ENCODE data around the gene MAST1. TPM values are rescaled to one million over a fixed set of nuclear protein-coding genes. Genes with fewer than 3 reads are reported as not detected.

MAST1 gene
- total RNA-seq, 4 donors from 2014 or later: 5.9 to 20.8 (median 10.3) TPM

- intact Hi-C loops (cut with DNase I; ENCODE audit: low total_unique reads): no loop called here
- no peak for DNase-seq (ENCODE audit: low spot score in 2 of 2)
- H3K4me3 ChIP-seq (ENCODE audit: low read depth, poor library complexity, severe bottlenecking): no peak overlapping the region
- TF ChIP-seq POLR2A (IDR thresholded peaks at IDR 0.05): no peak
- TF ChIP-seq, protein P1, sequence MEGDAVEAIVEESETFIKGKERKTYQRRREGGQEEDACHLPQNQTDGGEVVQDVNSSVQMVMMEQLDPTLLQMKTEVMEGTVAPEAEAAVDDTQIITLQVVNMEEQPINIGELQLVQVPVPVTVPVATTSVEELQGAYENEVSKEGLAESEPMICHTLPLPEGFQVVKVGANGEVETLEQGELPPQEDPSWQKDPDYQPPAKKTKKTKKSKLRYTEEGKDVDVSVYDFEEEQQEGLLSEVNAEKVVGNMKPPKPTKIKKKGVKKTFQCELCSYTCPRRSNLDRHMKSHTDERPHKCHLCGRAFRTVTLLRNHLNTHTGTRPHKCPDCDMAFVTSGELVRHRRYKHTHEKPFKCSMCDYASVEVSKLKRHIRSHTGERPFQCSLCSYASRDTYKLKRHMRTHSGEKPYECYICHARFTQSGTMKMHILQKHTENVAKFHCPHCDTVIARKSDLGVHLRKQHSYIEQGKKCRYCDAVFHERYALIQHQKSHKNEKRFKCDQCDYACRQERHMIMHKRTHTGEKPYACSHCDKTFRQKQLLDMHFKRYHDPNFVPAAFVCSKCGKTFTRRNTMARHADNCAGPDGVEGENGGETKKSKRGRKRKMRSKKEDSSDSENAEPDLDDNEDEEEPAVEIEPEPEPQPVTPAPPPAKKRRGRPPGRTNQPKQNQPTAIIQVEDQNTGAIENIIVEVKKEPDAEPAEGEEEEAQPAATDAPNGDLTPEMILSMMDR (IDR thresholded peaks at IDR 0.05): no peak
- WGBS, 2 donors: 77 to 80% methylated on average over 12 to 18 of the region's 19 CpGs
Measured at GRCh38 chr19:12865746-12866415, 27.6 kb downstream of the MAST1 start.

DNA sequence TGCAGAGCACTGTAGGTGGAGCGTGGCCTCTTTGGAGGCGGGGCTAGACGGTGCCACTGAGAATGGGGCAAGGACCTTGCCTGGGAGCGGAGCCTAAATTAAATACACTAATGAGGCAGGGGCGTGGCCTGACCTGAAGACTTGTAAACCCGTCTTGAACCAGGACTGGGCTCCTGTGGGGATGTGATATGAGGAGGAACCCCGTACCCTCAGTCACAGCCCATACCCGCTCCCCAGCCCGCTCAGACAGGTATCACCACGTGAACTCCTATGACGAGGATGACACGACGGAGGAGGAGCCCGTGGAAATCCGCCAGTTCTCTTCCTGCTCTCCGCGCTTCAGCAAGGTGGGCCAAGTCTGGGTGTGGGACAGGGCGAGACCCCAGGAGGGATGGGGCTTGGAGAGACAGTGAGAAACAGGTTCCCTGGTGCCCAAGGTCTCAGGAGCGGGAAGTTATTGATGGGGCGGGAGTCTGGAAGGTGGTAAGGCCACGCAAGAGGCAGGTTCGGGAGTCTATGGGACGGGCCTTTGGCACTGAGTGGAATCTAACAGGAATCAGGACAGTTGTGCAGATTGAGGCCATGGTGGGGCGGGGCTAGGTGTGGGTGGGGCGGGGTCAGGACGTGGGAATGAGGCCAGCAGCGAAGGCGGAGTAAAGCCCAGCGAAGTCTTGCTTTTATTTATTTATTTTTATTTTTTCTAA is 28.3 kb downstream of the MAST1 start:
- DNase-seq (ENCODE audit: low spot score in 2 of 2): no peak

DNA sequence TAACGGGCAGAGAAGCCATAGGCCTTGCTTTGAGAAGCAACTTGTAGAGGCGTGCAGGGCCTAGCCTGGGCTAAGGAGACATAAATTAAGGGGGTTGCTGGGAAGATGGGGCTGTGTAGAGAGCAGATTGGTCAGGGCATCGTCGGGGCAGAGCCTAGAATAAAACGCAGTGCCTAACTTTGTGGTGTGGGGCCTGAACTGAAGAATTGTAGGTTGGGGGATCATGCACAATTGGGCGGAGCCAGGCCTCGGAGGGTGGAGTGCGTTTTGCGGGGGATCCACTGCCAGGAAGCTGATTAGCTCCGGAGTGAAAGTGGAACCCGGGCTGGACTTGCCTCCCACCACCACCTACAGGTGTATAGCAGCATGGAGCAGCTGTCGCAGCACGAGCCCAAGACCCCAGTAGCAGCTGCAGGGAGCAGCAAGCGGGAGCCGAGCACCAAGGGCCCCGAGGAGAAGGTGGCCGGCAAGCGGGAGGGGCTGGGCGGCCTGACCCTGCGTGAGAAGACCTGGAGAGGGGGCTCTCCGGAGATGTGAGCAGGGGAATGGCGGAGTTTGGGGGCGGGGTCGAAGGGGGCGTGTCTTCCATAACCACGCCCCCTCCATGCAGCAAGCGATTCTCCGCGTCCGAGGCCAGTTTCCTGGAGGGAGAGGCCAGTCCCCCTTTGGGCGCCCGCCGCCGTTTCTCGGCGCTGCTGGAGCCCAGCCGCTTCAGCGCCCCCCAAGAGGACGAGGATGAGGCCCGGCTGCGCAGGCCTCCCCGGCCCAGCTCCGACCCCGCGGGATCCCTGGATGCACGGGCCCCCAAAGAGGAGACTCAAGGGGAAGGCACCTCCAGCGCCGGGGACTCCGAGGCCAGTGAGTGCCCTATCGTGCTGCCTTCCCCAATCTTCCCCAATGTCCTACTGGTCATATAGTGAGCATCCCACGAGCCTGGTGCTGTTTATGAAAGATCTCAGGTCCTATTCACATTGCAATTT is 29.1 kb downstream of the MAST1 start:
- DNase-seq (ENCODE audit: low spot score in 2 of 2): no peak
- intact Hi-C loops (cut with DNase I; ENCODE audit: low total_unique reads): no loop called here
- 6 to 9% methylated on average over 38 to 39 of the region's 51 CpGs for WGBS, 2 donors
- H3K4me3 ChIP-seq (ENCODE audit: low read depth, poor library complexity, severe bottlenecking): peak overlapping the region; percentile 18
- TF ChIP-seq, protein P1 (IDR thresholded peaks at IDR 0.05): no peak
- TF ChIP-seq POLR2A (IDR thresholded peaks at IDR 0.05): no peak

More for the DNA sequence above, 28.3 kb downstream of the MAST1 start:
- intact Hi-C loops (cut with DNase I; ENCODE audit: low total_unique reads): no loop called here
- H3K4me3 ChIP-seq (ENCODE audit: low read depth, poor library complexity, severe bottlenecking): no peak overlapping the region
- TF ChIP-seq POLR2A (IDR thresholded peaks at IDR 0.05): no peak
- TF ChIP-seq, protein P1 (IDR thresholded peaks at IDR 0.05): no peak
- 67 to 69% methylated on average over 26 to 29 of the region's 29 CpGs for WGBS, 2 donors

DNA sequence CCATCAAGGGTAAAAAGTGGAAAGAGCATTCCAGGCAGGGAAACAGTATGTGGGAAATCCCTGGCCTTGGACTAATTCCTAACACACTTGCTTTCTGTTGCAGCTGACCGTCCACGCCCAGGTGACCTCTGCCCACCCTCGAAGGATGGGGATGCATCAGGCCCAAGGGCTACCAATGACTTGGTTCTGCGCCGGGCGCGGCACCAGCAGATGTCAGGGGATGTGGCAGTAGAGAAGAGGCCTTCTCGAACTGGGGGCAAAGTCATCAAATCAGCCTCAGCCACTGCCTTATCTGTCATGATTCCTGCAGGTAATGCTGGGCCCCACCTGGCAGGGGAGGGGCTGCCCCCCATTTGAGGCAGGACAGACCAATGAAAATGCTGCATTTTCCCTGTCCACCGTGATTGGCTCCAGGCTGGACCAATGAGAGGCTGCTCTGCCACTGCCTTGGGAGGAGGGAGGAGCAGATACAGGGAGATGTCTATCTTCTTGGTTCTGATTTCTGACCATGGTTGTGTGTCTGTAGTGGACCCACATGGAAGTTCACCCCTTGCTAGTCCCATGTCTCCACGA is 30.3 kb downstream of the MAST1 start:
- TF ChIP-seq POLR2A (IDR thresholded peaks at IDR 0.05): no peak
- TF ChIP-seq, protein P1 (IDR thresholded peaks at IDR 0.05): no peak
- intact Hi-C loops (cut with DNase I; ENCODE audit: low total_unique reads): no loop called here
- no peak for DNase-seq (ENCODE audit: low spot score in 2 of 2)
- no peak overlapping the region for H3K4me3 ChIP-seq (ENCODE audit: low read depth, poor library complexity, severe bottlenecking)
- WGBS, 2 donors: 96% methylated on average over 10 of the region's 10 CpGs

DNA sequence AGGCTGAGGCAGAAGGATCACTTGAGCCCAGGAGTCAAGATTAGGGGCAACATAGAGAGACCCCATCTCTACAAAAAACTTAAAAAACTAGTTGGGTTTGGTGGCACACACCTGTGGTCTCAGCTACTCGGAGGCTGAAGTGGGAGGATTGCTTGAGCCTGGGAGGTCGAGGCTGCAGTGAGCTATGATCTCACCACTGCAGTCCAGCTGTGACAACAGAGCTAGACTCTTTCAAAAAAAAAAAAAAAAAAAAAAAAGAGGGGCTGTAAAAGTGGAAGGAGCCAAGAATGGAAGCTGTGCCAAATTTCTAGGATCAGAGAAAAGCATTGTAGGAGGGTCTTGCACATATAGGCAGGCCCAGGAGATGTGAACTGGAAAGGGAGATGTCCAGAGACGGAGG is 33.4 kb downstream of the MAST1 start:
- DNase-seq (ENCODE audit: low spot score in 2 of 2): no peak
- intact Hi-C loops (cut with DNase I; ENCODE audit: low total_unique reads): no loop called here
- WGBS, 2 donors: 85 to 90% methylated on average over 3 of the region's 3 CpGs
- H3K4me3 ChIP-seq (ENCODE audit: low read depth, poor library complexity, severe bottlenecking): no peak overlapping the region
- TF ChIP-seq, protein P1 (IDR thresholded peaks at IDR 0.05): no peak
- no peak for TF ChIP-seq POLR2A (IDR thresholded peaks at IDR 0.05)
